ENCODE data around the gene KCTD1. TPM values are rescaled to one million over a fixed set of nuclear protein-coding genes. Genes with fewer than 3 reads are reported as not detected.

Gene KCTD1
- total RNA-seq, 1 donor from 2014 or later: 27.8 TPM

GRCh38 chr18:26487437-26487836 is 60.9 kb downstream of the KCTD1 start:
- Mint-ChIP-seq H3K9me3 (no peaks in the 10 kb centered on the region), H3K27ac (ENCODE audit: unreplicated experiment) (no peak overlapping the region), H3K36me3 (ENCODE audit: low read depth) (peaks cover 5% of the 10 kb centered on the region), H3K4me1 (no peaks in the 10 kb centered on the region), H3K27me3 (ENCODE audit: low read depth) (no peaks in the 10 kb centered on the region), H3K4me3 (no peak overlapping the region)
- TF ChIP-seq CTCF (conservative IDR thresholded peaks at IDR 0.05): no peak
- DNase-seq (ENCODE audit: low read depth, low spot score): no peak

GRCh38 chr18:26483633-26484032 is 64.7 kb downstream of the KCTD1 start:
- no peak overlapping the region for H3K4me3 Mint-ChIP-seq
- H3K27me3 Mint-ChIP-seq (ENCODE audit: low read depth): no peaks in the 10 kb centered on the region
- DNase-seq (ENCODE audit: low read depth, low spot score): no peak
- H3K36me3 Mint-ChIP-seq (ENCODE audit: low read depth): peaks cover 2% of the 10 kb centered on the region
- no peak for TF ChIP-seq CTCF (conservative IDR thresholded peaks at IDR 0.05)
- H3K4me1 Mint-ChIP-seq: peaks cover 17% of the 10 kb centered on the region
- H3K27ac Mint-ChIP-seq (ENCODE audit: unreplicated experiment): no peak overlapping the region
- no peaks in the 10 kb centered on the region for H3K9me3 Mint-ChIP-seq

DNA sequence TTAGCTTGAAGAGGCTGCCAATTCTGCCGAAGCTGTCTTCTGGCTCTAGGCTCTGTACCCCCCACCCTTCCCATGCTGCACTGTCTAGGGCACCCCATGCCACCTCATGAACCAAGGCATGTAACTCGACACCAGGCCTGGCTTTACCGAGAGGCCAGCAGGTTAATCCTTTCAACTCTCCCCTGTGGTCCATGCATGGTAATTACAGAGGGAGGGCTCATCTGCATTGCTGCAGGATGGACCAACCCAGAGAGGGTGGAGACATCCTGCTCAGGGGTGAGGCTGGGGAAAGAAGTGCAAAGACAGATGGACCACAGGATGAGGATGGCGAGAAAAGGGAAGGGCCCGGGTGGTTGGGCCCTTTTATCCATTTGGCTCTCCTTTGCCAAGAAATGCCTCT is 65.8 kb downstream of the KCTD1 start:
- H3K4me1 Mint-ChIP-seq: peaks cover 24% of the 10 kb centered on the region
- TF ChIP-seq CTCF (conservative IDR thresholded peaks at IDR 0.05): no peak
- peaks cover 2% of the 10 kb centered on the region for H3K36me3 Mint-ChIP-seq (ENCODE audit: low read depth)
- no peak for DNase-seq (ENCODE audit: low read depth, low spot score)
- no peaks in the 10 kb centered on the region for H3K27me3 Mint-ChIP-seq (ENCODE audit: low read depth)
- H3K4me3 Mint-ChIP-seq: no peak overlapping the region
- H3K27ac Mint-ChIP-seq (ENCODE audit: unreplicated experiment): no peak overlapping the region
- no peaks in the 10 kb centered on the region for H3K9me3 Mint-ChIP-seq

- TF ChIP-seq CTCF (conservative IDR thresholded peaks at IDR 0.05): no peak
- Mint-ChIP-seq H3K9me3 (no peaks in the 10 kb centered on the region), H3K4me1 (peaks cover 24% of the 10 kb centered on the region), H3K27ac (ENCODE audit: unreplicated experiment) (no peak overlapping the region), H3K4me3 (no peak overlapping the region), H3K36me3 (ENCODE audit: low read depth) (peaks cover 2% of the 10 kb centered on the region), H3K27me3 (ENCODE audit: low read depth) (no peaks in the 10 kb centered on the region)
- no peak for DNase-seq (ENCODE audit: low read depth, low spot score)
Observed at GRCh38 chr18:26480897-26481795, 67.2 kb downstream of the KCTD1 start.

DNA sequence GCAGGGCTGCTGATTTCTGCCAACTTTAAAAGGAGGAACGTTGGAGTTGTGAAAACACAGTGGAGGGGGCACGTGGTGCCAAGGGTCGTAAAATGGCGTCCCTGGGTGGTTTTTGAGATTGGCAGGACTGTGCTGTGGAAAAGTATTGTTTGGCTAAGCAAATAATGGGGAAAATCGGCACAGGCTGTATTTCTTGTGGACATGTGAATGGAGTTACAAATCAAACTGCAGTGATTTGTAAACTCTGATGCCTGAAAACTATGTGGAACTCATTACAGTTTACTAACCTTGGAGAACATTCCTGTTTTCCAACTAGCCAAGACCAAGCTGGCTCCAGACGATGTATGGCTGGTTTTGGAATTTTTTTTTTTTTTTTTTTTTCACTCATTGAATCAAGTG is 68.7 kb downstream of the KCTD1 start:
- Mint-ChIP-seq H3K4me1 (peaks cover 24% of the 10 kb centered on the region), H3K9me3 (no peaks in the 10 kb centered on the region), H3K27me3 (ENCODE audit: low read depth) (no peaks in the 10 kb centered on the region), H3K4me3 (no peak overlapping the region), H3K36me3 (ENCODE audit: low read depth) (peaks cover 6% of the 10 kb centered on the region), H3K27ac (ENCODE audit: unreplicated experiment) (no peak overlapping the region)
- no peak for TF ChIP-seq CTCF (conservative IDR thresholded peaks at IDR 0.05)
- no peak for DNase-seq (ENCODE audit: low read depth, low spot score)

Data from neural crest cell (in vitro differentiated cells).